HEK293 (cell line): Measurements from ENCODE around the gene METTL25B.

ENCODE experiments used
- CTCF ChIA-PET: fragments of 350-600 bp; formaldehyde crosslinking; extraction: SDS; loops from one replicate; lab custom pipeline; 2021; ENCODE audit warnings: antibody characterized with exemption; lab: Yijun Ruan, JAX
- POLR2A ChIA-PET: fragments of 300-600 bp; formaldehyde crosslinking; extraction: SDS; loops from one replicate; lab custom pipeline; 2020; ENCODE audit warnings: antibody characterized with exemption, inconsistent platforms; lab: Yijun Ruan, JAX
- H3K27ac ChIP-seq: fragments of 200-500 bp; sonication (Bioruptor generic); 2 replicates; pipeline ENCODE4 v1.5.1; 2014; ENCODE audit warnings: low read depth, low read length, control low read depth, inconsistent platforms; ENCODE audit errors: extremely low read depth
- H3K36me3 ChIP-seq, 2 experiments: fragments of 200-500 bp in 1 of 2; sonication (Bioruptor generic) in 1 of 2; 1 replicate in 1 of 2; 2 replicates in 1 of 2; pipeline ENCODE4 v1.5.1; 2014 to 2017; ENCODE audit warnings: inconsistent platforms in 2 of 2, low read length in 2 of 2; ENCODE audit not compliant: control insufficient read depth in 2 of 2, insufficient read depth in 1 of 2
- H3K4me1 ChIP-seq: fragments of 200-500 bp; sonication (Bioruptor generic); 2 replicates; pipeline ENCODE4 v1.5.1; 2014; ENCODE audit warnings: mild to moderate bottlenecking, low read length, inconsistent platforms; ENCODE audit not compliant: control insufficient read depth, insufficient read depth
- H3K4me3 ChIP-seq: 2 replicates; pipeline ENCODE4 v1.5.1; 2011; ENCODE audit warnings: low read depth, mild to moderate bottlenecking, control low read depth, low read length, moderate library complexity
- H3K9me3 ChIP-seq: fragments of 200-500 bp; sonication (Bioruptor generic); 2 replicates; pipeline ENCODE4 v1.5.1; 2014; ENCODE audit warnings: low read depth, low read length, inconsistent platforms; ENCODE audit not compliant: control insufficient read depth, insufficient read depth
- HOXC10 ChIP-seq: sonication (generic); formaldehyde crosslinking; IDR thresholded peaks from 2 replicates; pipeline ENCODE4 v1.8.1; 2023; ENCODE audit warnings: mild to moderate bottlenecking, missing genetic modification reagents
- KLF7 ChIP-seq: fragments of 450-650 bp; formaldehyde crosslinking; IDR thresholded peaks from 2 replicates; pipeline ENCODE4 v1.5.1; 2016; ENCODE audit warnings: missing biosample characterization, missing genetic modification characterization, borderline replicate concordance
- MYNN ChIP-seq: fragments of 450-650 bp; formaldehyde crosslinking; IDR thresholded peaks from 2 replicates; pipeline ENCODE4 v1.5.1; 2016; ENCODE audit warnings: missing biosample characterization, missing genetic modification characterization, borderline replicate concordance
- ZBTB11 ChIP-seq: fragments of 450-650 bp; formaldehyde crosslinking; conservative IDR thresholded peaks from 2 replicates; pipeline ENCODE4 v1.5.1; 2016; ENCODE audit warnings: low read depth, missing biosample characterization, missing genetic modification characterization
- ZBTB17 ChIP-seq: fragments of 450-650 bp; formaldehyde crosslinking; IDR thresholded peaks from 2 replicates; pipeline ENCODE4 v1.5.1; 2016; ENCODE audit warnings: missing biosample characterization, missing genetic modification characterization
- ZBTB7A ChIP-seq: fragments of 450-650 bp; formaldehyde crosslinking; IDR thresholded peaks from 2 replicates; pipeline ENCODE4 v1.5.1; 2016; ENCODE audit warnings: low read depth, missing biosample characterization, missing genetic modification characterization
- ZFP41 ChIP-seq: fragments of 450-650 bp; formaldehyde crosslinking; IDR thresholded peaks from 2 replicates; pipeline ENCODE4 v1.5.1; 2016; ENCODE audit warnings: missing biosample characterization, missing genetic modification characterization, borderline replicate concordance
- ZNF140 ChIP-seq: fragments of 450-650 bp; formaldehyde crosslinking; IDR thresholded peaks from 2 replicates; pipeline ENCODE4 v1.5.1; 2016; ENCODE audit warnings: missing biosample characterization, missing genetic modification characterization
- ZNF148 ChIP-seq: fragments of 450-650 bp; formaldehyde crosslinking; IDR thresholded peaks from 2 replicates; pipeline ENCODE4 v1.5.0; 2017; ENCODE audit warnings: missing biosample characterization, missing genetic modification characterization, borderline replicate concordance
- ZNF221 ChIP-seq: fragments of 450-650 bp; formaldehyde crosslinking; IDR thresholded peaks from 2 replicates; pipeline ENCODE4 v1.5.1; 2017; ENCODE audit warnings: missing biosample characterization, missing genetic modification characterization, borderline replicate concordance
- ZNF423 ChIP-seq: fragments of 450-650 bp; formaldehyde crosslinking; IDR thresholded peaks from 2 replicates; pipeline ENCODE4 v1.5.1; 2016; ENCODE audit warnings: missing biosample characterization, missing genetic modification characterization
- ZNF580 ChIP-seq: fragments of 450-650 bp; formaldehyde crosslinking; IDR thresholded peaks from 2 replicates; pipeline ENCODE4 v1.5.1; 2016; ENCODE audit warnings: missing biosample characterization, missing genetic modification characterization
- ZNF600 ChIP-seq: fragments of 450-650 bp; formaldehyde crosslinking; IDR thresholded peaks from 2 replicates; pipeline ENCODE4 v1.5.1; 2016; ENCODE audit warnings: missing biosample characterization, missing genetic modification characterization
- ZNF610 ChIP-seq: fragments of 450-650 bp; formaldehyde crosslinking; IDR thresholded peaks from 2 replicates; pipeline ENCODE4 v1.5.1; 2016; ENCODE audit warnings: missing biosample characterization, missing genetic modification characterization, borderline replicate concordance
- ZNF624 ChIP-seq: fragments of 450-650 bp; formaldehyde crosslinking; IDR thresholded peaks from 2 replicates; pipeline ENCODE4 v1.5.1; 2017; ENCODE audit warnings: missing biosample characterization, missing genetic modification characterization
- ZNF639 ChIP-seq: fragments of 450-650 bp; formaldehyde crosslinking; IDR thresholded peaks from 2 replicates; pipeline ENCODE4 v1.5.1; 2016; ENCODE audit warnings: missing biosample characterization, missing genetic modification characterization
- ZNF701 ChIP-seq: fragments of 450-650 bp; formaldehyde crosslinking; IDR thresholded peaks from 2 replicates; pipeline ENCODE4 v1.5.1; 2016; ENCODE audit warnings: missing biosample characterization, missing genetic modification characterization
- ZNF792 ChIP-seq: fragments of 450-650 bp; formaldehyde crosslinking; IDR thresholded peaks from 2 replicates; pipeline ENCODE4 v1.5.1; 2016; ENCODE audit warnings: missing biosample characterization, missing genetic modification characterization
- TF ChIP-seq, protein P1 (sequence below): fragments of 450-650 bp; formaldehyde crosslinking; IDR thresholded peaks from 2 replicates; pipeline ENCODE4 v1.5.1; 2016; ENCODE audit warnings: missing biosample characterization, missing genetic modification characterization

METTL25B gene

DNA sequence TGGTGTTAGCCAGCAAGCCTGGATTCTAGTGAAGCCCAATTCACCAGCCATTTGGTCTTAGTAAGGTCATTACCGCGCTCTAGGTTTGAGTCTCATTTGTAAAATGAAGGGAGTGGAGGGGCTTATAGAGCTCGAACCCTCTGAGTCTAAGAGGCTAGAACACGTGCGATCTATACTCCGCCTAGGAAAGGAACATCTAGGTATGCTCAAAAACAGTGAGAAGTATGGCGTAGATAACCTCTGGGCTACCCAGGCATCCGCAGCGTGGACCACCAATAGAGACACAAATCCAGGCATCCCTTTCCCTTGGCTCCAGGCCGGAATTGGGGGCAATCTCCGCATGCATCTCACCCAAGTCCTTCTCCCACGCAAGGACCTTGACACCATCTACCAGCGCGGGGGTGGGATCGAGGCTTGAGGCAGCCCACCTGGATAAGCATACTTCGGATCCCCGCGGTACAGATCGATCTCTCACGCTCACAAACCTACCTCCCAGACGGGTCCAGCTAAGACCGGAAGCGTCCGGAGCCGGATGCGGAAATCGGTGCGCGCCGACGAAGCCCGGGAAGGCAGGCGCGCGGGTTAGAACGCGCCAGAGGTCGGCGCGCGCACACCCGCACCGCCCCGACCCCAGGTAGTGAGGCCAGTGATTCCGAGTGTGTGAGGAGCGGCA lies at the start of gene METTL25B (continued):
- TF ChIP-seq ZBTB11 (tag by site-specific recombination) (peak; percentile 88; the same call in 1 of the 2 replicates), ZBTB17 (peak; percentile 90), ZNF221 (tag by site-specific recombination) (no peak), ZBTB7A (0 out of 2 replicates have a peak, but pooled peaks have one; percentile 35), ZNF580 (tag by site-specific recombination) (0 out of 2 replicates have a peak, but pooled peaks have one; percentile 10), HOXC10 (CRISPR knock-in tag) (0 out of 2 replicates have a peak, but pooled peaks have one; percentile 3), ZNF140 (tag by site-specific recombination) (no peak), ZNF610 (tag by site-specific recombination) (no peak), ZNF600 (tag by site-specific recombination) (no peak; the same call in 1 of the 2 replicates)

DNA sequence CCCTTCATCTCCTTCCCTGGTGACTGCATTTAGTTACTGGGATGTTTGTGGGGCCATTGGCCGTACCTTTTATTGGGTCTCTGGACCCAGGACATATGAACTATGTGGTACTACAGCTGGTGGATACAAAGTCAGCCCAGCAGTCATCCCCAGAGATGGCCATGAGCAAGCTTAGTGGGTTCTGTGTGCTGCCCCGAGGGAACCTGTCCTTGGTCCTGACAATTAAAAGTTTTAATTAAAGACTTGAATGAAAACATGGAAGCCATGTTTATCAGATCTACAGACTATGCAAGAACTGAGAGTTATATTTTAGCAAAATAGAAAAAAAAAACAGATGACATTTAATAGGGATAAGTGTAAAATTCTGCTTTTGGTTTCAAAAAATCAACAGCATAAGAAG lies 48.2 kb upstream of the METTL25B start:
- Histone ChIP-seq H3K4me3 (no peak overlapping the region), H3K9me3 (no peaks in the 10 kb centered on the region), H3K4me1 (no peaks in the 10 kb centered on the region), H3K36me3 (peaks cover 0 to under 1% of the 10 kb centered on the region in 2 experiments; a peak in 1 of 3 replicates), H3K27ac (no peak overlapping the region)
- CTCF ChIA-PET = interaction anchor here (0.5 to 21.1 kb wide), 13 partner anchors 11 to 1205 kb away, joined by 3 to 564 read pairs (median 4); partner anchors contain the start of genes CRABP2, HAPLN2, ISG20L2 and METTL25B
- TF ChIP-seq KLF7 (tag by site-specific recombination) (no peak), ZNF701 (tag by site-specific recombination) (no peak)
- TF ChIP-seq, protein P1, sequence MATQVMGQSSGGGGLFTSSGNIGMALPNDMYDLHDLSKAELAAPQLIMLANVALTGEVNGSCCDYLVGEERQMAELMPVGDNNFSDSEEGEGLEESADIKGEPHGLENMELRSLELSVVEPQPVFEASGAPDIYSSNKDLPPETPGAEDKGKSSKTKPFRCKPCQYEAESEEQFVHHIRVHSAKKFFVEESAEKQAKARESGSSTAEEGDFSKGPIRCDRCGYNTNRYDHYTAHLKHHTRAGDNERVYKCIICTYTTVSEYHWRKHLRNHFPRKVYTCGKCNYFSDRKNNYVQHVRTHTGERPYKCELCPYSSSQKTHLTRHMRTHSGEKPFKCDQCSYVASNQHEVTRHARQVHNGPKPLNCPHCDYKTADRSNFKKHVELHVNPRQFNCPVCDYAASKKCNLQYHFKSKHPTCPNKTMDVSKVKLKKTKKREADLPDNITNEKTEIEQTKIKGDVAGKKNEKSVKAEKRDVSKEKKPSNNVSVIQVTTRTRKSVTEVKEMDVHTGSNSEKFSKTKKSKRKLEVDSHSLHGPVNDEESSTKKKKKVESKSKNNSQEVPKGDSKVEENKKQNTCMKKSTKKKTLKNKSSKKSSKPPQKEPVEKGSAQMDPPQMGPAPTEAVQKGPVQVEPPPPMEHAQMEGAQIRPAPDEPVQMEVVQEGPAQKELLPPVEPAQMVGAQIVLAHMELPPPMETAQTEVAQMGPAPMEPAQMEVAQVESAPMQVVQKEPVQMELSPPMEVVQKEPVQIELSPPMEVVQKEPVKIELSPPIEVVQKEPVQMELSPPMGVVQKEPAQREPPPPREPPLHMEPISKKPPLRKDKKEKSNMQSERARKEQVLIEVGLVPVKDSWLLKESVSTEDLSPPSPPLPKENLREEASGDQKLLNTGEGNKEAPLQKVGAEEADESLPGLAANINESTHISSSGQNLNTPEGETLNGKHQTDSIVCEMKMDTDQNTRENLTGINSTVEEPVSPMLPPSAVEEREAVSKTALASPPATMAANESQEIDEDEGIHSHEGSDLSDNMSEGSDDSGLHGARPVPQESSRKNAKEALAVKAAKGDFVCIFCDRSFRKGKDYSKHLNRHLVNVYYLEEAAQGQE = peak; percentile 66
- POLR2A ChIA-PET = interaction anchor here (0.7 kb wide), 1 partner anchor 13 kb away, joined by 3 read pairs; no protein-coding TSS in a partner anchor

DNA sequence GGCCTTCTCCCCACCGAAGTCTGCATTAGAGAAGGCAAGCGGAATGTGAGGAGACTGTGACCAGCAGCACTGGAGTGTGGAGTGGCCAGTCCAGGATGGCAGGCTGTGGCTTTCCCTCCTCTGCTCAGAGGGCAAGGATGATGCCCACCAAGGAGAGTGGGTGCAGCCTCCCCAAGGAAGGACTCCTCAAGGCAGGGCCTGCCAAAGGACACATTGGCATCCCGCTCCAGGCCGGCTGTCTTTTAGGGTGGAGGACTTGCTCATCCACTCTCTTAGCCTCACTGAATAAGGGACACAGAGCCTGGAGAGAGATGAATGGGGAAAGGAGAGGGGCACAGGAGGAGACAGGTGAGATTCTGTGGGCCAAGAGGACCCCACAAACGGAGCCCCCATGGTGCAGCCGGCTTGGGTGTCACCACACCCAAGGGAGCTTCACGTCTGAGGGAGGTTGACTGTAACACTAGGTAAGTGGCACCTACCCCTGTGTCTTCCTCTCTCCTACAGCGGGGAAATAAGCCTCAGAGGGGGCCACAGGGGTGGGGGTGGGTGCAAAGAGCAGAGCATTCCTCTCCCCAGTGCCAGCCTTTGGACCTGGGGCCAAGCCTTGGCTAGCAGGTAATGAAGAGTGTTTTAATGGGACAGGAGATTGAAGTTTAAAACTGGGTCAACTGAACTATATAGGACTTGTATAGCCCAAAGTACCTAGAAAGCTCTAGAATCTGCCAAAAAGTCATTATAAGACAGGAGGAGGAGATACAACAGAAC lies 46.9 kb upstream of the METTL25B start:
- Histone ChIP-seq H3K4me3 (no peak overlapping the region), H3K36me3 (no peaks in the 10 kb centered on the region), H3K4me1 (no peaks in the 10 kb centered on the region), H3K27ac (no peak overlapping the region), H3K9me3 (no peaks in the 10 kb centered on the region)
- POLR2A ChIA-PET = interaction anchor here (0.7 kb wide), 1 partner anchor 141 kb away, joined by 3 read pairs; no protein-coding TSS in a partner anchor
- CTCF ChIA-PET = interaction anchor here (0.6 to 21.1 kb wide), 10 partner anchors 9 to 204 kb away, joined by 3 to 579 read pairs (median 86); partner anchors contain the start of genes CRABP2, HAPLN2, ISG20L2 and METTL25B
- TF ChIP-seq ZNF148 (no peak), ZNF624 (no peak), ZNF792 (no peak), ZNF423 (tag by site-specific recombination) (no peak), ZFP41 (tag by site-specific recombination) (no peak), ZNF639 (tag by site-specific recombination) (no peak), MYNN (no peak)
